Choroid plexus epithelial cell (primary cell): ENCODE measurements around the gene ZNF397.
"Not testable (repeated sequence)": the region's sequence is repeated elsewhere in the genome, so short reads cannot be mapped to it uniquely, and the experiment has no call there.

Experiments used
- DNase-seq: peaks from one replicate; pipeline ENCODE4 v3.0.0-alpha.2; 2010; ENCODE audit warnings: low read depth
- H3K4me3 ChIP-seq: 2 replicates; pipeline ENCODE4 v1.5.1; 2011; ENCODE audit warnings: low read depth, mild to moderate bottlenecking, control low read depth, low read length, moderate library complexity
- TF ChIP-seq, protein P1 (sequence below): conservative IDR thresholded peaks from 2 replicates; pipeline ENCODE4 v1.5.1; 2011; ENCODE audit warnings: low read depth, mild to moderate bottlenecking, control low read depth, inconsistent platforms, low read length, moderate library complexity

Gene ZNF397

DNA sequence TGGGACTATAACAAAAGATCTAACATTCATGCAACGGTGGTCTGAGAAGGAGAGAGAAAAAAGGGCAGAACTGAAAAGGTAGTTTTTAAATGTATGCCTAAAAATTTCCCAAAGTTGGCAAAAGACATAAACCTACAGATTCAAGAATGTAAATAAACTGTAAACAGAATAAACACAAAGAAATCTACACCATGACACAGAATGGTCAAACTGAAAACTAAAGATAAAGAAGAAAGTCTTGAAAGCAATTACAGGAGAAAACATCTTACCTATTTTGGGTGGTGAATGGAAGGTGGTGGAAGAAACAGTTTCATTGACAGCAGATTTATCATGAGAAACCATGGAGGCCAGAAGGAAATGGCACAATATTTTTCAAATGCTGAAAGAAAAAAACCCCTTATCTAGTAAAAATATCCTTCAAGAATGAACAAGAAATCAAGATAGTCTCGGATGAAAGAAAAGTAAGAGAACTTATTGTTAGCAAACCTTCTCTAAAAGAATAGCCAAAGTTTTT, 35.6 kb upstream of the ZNF397 start:
- no peak overlapping the region for H3K4me3 ChIP-seq
- TF ChIP-seq, protein P1, sequence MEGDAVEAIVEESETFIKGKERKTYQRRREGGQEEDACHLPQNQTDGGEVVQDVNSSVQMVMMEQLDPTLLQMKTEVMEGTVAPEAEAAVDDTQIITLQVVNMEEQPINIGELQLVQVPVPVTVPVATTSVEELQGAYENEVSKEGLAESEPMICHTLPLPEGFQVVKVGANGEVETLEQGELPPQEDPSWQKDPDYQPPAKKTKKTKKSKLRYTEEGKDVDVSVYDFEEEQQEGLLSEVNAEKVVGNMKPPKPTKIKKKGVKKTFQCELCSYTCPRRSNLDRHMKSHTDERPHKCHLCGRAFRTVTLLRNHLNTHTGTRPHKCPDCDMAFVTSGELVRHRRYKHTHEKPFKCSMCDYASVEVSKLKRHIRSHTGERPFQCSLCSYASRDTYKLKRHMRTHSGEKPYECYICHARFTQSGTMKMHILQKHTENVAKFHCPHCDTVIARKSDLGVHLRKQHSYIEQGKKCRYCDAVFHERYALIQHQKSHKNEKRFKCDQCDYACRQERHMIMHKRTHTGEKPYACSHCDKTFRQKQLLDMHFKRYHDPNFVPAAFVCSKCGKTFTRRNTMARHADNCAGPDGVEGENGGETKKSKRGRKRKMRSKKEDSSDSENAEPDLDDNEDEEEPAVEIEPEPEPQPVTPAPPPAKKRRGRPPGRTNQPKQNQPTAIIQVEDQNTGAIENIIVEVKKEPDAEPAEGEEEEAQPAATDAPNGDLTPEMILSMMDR = no peak
- no peak for DNase-seq

DNA sequence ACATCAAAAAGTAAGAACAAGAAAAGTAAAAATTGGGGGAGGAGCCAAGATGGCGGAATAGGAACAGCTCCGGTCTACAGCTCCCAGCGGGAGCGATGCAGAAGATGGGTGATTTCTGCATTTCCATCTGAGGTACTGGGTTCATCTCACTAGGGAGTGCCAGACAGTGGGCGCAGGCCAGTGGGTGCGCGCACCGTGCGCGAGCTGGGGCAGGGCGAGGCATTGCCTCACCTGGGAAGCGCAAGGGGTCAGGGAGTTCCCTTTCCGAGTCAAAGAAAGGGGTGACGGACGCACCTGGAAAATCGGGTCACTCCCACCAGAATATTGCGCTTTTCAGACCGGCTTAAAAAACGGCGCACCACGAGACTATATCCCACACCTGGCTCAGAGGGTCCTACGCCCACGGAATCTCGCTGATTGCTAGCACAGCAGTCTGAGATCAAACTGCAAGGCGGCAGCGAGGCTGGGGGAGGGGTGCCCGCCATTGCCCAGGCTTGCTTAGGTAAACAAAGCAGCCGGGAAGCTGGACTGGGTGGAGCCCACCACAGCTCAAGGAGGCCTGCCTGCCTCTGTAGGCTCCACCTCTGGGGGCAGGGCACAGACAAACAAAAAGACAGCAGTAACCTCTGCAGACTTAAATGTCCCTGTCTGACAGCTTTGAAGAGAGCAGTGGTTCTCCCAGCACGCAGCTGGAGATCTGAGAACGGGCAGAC, 34.9 kb upstream of the ZNF397 start:
- not testable (repeated sequence) for H3K4me3 ChIP-seq, DNase-seq

DNA sequence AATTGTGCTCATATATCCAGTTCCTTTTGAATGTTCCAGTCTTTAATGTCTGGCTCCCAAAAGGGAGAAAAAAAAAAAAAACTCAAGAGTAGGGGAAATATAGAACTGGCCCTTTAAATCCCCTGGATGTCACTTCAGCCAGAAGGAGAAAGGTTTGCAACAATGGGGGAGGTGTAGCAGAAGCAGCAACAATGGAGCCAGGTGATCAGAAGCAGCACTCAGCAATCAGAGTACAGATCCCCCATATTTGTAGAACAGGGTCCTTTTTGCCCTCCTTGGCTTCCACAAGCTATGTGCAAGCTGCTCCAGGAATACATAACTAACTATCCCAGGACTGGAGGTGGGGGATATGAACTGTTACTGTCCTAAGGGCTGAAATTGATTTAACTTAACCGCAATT, 25.8 kb upstream of the ZNF397 start:
- no peak for DNase-seq
- TF ChIP-seq, protein P1 = no peak
- no peak overlapping the region for H3K4me3 ChIP-seq

DNA sequence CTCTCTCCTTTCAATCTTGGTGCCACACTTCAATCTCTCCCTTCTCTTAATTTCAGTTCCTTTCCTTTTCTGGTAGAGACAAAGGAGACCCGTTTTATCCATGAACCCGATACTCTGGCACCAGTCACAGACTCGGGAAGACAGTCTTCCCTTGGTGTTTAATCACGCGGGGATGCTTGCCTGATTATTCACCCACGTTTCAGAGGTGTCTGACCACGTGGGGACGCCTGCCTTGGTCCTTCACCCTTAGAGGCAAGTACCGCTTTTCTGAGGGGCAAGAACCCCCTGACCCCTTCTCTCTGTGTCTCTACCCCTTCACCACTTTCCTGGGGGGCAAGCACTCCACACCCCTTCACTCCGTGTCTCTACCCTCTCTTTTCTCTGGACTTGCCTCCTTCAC, 24.2 kb upstream of the ZNF397 start:
- not testable (repeated sequence) for H3K4me3 ChIP-seq, DNase-seq

DNA sequence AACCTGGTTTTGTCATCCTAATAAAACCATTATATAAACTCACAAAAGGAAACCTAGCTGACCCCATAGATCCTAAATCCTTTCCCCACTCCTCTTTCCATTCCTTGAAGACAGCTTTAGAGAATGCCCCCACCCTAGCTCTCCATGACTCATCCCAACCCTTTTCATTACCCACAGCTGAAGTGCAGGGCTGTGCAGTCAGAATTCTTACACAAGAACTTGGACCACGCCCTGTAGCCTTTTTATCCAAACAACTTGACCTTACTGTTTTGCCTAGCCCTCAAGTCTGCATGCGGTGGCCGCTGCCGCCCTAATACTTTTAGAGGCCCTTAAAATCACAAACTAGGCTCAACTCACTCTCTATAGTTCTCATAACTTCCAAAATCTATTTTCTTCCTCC, 21.5 kb upstream of the ZNF397 start:
- H3K4me3 ChIP-seq = not testable (repeated sequence)
- DNase-seq = peak; percentile 6

DNA sequence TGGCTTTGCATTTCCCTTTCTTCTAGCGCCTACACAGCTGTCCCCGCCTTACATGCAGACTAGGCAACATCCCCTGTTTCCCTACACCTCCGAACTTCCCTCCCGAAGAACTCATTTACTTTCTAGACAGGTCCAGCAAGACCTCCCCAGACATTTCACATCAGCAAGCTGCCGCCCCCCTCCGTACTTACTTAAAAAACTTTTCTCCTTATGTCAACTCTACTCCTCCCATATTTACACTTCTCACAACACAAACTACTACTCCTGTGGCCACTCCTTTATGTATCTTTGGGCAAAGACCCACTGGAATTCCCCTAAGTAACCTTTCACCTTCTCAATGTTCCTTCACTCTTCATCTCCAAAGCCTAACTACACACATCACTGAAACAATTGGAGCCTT, 20.4 kb upstream of the ZNF397 start:
- no peak for DNase-seq
- TF ChIP-seq, protein P1 = no peak
- no peak overlapping the region for H3K4me3 ChIP-seq

DNA sequence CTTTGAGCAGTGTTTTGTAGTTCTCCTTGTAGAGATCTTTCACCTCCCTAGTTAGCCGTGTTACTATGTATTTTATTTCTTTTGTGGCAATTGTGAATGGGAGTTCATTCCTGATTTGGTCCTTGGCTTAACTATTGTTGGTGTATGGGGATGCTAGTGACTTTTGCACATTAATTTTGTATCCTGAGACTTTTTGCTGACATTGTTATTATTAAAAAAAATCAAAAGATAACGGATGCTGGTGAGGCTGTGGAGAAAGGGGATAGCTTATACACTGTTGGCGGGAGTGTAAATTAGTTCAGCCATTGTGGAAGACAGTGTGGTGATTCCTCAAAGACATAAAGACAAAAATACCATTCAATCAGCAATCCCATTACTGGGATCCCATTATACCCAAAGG, 17.0 kb upstream of the ZNF397 start:
- no peak overlapping the region for H3K4me3 ChIP-seq
- TF ChIP-seq, protein P1 = no peak
- DNase-seq = no peak

DNA sequence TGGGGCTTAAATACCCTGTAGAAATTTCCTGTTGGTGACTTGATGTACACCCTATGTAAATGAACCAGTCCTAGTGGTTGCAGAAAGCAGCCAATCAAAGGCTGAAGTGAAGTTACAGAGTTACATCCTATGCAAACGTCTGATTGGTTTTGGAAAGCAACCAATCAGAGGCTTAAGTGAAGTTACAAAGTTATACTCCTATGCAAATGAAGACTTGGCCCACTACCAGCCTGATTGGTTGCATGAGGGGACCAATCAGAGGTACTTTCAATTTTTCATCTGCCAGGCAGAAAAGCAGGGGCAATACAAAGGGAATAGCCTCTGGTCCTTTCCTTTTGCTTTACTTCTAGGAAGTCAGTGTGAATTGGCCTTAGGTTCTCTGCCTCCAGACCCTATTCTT, 13.6 kb upstream of the ZNF397 start:
- peak; percentile 5 for DNase-seq
- TF ChIP-seq, protein P1 = no peak
- H3K4me3 ChIP-seq = no peak overlapping the region
